Inferior parietal cortex (tissue), 1 donor: Measurements from ENCODE around the gene RABGAP1L.
"Not testable (repeated sequence)": the region's sequence is repeated elsewhere in the genome, so short reads cannot be mapped to it uniquely, and the experiment has no call there.

Experiments
- DNase-seq: peaks from one replicate; pipeline ENCODE4 v3.0.0-alpha.2; 2016; ENCODE audit errors: extremely low spot score

Gene RABGAP1L

DNA sequence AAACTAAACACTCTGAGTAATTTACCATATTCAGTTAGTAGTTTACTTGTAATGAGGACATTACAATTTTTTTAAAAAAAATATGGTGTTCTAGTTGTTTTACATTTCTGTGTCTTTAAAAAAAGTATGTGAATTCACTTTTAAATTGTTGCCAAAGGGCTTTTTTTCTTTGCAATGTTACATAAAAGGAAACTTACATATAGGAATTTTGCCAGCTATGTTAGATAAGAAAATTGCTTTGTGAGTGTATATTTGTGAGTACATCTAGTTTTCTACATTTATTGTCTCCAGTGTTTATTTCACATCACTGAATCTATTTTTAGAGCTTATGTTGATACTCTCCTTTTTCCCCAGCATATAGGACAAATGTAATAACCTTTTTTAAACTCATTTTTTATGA, 495.2 kb downstream of the RABGAP1L start:
- peak; percentile 61 for DNase-seq

DNA sequence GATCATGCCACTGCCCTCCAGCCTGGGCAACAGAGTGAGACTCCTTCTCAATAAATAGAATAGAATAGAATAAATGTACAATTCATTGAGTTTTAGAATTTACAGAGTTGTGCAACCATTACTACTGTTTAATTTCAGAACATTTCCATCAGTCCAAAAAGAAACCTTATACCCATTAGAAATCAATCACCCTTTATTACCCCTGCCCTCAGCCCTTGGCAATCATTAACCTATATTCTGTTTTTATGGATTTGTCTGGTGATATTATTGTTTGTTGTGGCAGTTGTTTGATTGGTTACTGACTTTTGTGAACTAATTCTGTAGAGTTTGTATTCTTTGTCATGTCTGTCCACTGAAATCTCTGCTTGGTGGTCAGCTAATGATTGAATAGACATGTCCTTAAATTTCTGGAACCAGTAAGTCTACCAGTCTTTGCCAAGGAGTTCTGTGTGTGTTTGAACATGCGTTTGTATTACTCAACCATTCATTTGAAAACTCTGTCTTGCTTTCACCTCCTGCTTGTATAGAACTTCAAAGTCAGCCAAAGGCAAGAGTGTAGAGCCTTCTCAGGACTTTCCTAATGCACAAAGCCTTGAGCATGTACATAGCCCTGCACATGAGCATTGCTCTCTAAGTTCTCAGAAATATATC, 497.2 kb downstream of the RABGAP1L start:
- DNase-seq = no peak

DNA sequence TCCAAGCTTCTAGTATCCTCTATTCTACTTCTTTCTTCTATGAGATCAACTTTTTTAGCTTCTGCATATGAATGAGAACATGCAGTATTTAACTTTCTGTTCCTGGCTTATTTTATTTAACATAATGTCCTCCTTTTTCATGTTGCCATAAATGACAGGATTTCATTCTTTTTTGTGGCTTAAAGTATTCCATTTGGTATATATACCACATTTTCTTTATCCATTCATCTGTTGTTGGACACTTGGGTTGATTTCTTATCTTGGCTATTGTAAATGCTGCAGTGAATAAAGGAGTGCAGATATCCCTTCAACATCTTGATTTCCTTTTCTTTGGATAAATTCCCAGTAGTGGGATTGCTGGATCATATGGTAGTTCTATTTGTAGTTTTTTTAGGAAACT, 498.1 kb downstream of the RABGAP1L start:
- no peak for DNase-seq

DNA sequence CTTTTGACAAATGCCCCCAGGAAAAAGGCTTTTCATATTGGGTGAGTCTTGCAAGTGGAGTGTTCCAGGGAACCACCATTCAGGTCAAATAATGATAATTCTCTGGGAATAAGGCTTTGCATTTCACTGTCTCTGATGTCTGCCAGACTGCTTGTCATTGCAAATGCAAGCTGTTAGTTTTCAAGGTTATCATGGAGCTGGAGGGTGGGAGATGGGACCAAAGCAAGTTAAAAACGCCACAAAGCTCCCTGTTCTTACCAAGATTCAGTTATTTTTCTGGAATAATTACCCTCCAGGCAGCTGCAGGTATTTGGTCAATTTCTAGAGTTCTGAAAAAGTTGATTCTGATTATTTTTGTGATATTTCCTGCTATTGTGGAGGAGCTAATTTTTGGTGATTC, 498.6 kb downstream of the RABGAP1L start:
- no peak for DNase-seq

DNA sequence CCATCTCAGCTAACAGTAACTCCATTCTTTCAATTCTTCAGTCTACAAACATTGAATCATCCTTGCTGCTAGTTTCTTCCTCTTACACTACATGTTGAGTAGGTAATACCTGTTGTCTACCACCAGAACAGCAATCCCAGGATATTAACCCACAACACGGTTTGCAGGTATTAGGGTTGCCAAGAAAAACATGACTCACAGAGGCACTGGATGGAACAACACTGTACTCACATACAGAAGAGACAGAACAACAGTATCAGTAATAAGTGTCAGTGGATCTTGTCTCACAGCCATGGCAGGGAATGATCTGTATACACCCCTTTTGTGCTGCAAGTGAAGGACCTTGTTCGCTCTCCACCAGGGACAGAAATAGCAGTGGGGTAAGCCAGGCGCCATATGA, 500.5 kb downstream of the RABGAP1L start:
- DNase-seq = no peak

DNA sequence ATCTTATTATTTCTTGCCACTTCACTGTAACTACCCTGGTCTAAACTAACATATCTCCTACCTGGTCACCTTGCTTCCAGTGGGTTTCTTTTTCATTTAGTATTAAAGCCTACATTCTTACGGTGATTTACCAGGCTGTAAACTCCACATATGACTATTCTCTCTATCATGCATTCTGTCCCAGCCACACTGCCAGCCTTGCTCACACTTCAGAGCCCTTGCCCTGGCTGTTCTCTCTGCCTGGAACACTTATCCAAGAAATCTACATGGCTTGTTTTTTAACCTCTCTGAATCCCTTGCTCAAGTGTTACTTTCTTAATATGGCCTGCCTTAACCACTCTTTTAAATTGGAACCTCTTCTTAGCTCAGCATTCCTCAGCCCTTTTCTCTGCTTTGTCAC, 501.2 kb downstream of the RABGAP1L start:
- no peak for DNase-seq

DNA sequence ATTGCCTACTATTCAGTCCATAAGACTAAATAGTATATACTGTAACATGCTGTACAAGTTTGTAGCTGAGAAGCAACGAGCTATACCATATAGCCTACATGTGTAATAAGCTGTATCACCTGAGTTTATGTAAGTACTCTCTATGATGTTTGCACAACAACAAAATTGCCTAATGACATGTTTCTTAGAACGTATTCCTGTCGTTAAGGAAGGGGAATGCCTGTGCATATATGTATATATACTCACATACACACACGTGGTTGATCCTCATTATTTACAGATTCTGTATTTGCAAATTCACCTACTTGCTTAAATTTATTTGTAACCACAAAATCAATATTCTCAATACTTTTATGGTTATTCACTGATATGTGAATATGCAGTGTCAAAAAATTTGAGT, 504.0 kb downstream of the RABGAP1L start:
- DNase-seq = no peak

DNA sequence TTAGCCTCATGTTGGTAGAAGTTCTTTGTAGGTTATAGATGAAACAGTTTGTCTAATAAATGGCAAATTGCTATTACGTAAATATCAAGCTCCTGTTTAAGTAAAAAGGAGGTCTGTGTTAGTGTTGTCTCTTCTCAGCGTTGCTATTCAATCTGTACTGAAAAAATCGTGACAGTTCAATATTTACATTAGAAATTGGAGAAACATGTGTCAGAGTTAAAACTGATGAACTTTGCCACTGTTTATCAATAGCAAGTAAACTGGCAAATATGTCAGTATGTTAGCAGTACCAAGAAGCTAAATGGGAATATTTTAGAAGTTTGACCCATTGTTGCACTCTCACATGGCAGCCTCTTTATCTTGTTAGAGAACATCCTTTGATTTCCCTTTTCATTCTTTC, 506.9 kb downstream of the RABGAP1L start:
- DNase-seq = no peak

DNA sequence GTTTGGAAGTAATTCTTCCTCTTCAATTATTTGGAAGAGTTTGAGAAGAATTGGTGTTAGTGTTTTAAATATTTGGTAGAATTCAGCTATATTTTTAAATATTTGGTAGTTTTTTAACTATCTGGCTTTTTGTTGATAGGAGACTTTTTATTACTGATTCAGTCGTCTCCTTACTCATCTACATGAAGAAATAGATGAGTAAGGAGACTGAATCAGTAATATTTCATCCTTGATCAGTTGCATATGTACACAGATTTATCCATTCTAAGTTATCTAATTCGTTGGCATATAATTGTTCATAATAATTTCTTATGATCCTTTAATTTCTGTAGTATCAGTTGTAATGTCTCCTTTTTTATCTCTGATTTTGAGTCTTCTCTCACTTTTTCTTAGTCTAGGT, 512.5 kb downstream of the RABGAP1L start:
- DNase-seq = no peak

DNA sequence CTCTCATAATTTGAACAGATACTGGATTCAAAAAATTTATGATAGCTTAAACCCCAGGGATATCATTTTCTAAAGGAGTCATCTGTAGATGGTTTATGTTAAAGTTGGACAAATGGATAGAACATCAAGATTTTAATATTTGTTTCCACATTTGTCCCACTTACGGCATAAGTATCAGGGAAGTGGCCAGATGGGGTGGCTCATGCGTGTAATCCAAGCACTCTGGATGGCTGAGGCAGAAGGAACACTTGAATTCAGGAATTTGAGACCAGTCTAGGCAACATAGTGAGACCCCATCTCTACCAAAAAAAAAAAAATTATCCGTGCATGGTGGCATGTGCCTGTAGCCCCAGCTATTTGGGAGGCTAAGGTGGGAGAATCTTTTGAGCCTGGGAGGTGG, 517.5 kb downstream of the RABGAP1L start:
- DNase-seq = no peak

DNA sequence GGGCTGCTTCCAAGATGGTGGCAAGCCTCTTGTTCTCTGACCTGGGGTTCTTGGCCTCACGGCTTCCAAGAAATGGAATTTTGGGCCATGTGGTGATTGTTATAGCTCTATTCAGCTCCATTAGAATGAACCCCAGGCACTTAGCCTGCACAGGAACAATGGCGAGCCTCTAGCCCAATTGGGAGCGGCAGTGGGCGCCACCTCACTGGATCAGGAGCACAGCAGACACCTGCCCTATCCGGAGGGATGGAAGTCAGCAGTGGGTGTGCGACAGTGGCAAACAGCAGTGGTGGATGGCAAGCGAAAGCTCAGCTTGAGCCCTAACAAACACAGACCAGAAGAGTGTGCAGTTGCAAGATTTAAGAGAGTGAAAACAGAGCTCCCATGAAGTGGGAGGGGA, 519.3 kb downstream of the RABGAP1L start:
- no peak for DNase-seq

DNA sequence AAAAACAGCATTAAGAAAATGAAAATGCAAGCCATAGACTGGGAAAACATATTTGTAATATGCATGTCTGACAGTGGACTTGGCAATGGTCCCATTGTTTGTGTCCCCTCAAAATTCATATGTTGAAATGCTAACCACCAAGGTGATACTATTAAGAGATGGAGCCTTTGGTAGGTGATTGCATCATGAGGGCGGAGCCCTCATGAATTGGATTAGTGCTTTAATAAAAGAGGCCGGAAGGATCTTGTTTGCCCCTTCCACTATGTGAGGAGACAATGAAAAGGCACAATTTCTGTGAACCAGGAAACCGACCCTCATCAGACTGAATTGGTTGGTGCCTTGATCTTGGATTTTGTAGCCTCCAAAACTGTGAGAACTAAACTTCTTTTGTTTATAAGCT, 520.8 kb downstream of the RABGAP1L start:
- DNase-seq = no peak

DNA sequence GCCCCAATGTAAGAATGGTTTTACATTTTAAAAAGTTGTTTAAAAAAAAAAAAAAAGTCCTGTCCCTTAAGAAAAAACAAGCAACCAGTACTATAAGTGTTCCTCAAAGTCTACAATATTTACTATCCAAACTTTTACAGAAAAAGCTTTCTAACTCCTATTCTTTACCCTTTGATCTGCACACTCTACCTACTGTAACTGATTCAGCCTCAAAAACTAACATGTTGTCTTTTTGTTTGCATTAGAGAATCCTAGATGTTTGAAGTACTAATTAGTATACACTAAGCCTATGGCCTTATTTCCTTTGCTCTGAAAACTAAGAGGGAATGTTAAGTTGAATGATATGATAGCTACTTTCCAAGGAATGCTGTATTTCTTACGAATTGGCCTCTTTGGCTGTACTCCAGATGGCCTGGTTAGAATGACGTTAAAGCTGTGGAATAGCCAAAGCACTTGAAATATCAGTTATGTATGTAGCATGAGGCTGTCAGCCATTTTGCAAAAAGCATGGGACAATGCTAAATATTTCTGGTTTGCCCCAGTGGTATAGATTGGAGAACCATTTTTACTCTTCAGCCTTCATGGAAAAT, 523.2 kb downstream of the RABGAP1L start:
- no peak for DNase-seq

DNA sequence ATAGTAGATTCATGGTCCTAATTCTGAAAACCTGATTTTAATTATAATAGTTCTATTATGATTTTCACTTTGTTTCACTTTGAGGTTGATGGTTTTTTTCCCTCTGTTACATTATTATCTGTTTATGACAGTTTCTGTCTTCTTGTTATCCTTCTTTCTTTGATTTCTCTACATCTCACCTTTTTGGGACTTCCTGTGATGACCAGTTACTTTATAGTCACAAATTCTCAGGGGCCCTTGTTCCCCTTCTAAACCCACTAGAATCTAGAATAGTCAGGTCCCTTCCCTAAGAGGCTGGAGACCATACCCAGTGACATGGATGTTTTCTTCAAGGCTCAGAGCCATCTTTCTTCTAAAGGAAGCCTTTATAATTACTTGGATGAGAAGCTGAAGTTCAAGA, 526.9 kb downstream of the RABGAP1L start:
- DNase-seq = no peak

DNA sequence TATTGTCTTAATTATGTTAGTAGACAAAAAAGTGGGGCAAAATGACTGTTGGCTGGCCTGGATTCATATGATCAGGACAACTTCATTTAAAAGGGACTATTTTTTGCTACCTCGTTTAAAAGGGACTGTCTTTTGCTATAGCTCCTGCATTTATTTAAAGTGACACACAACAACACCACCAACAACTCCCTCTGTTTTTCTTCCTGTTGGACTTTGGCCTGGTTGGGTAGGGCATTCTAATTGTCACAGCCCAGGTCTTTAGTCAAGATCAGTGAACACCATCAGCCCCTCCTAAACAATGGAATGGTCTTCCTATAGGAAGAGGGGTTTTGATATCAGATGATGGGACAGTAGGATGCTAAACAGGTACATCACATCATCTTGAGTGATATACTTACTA, 530.2 kb downstream of the RABGAP1L start:
- DNase-seq = no peak

DNA sequence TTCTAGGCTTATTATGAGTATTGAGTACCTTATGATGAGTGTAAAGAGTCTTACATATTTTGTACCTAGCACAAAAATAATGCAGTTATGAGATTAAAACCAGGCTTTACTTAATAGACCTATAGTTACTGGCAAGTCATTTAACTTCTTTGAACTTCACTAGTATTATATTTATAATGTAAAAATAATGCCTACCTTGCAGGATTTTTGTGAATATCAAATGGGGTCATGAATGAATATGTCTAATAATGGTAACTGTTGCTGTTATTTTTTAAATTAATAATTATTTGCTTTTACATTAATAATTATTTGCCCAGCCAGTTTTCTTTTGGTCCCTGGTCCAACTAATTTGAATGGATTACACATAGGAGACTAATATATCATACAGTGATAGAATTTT, 530.9 kb downstream of the RABGAP1L start:
- DNase-seq = no peak

DNA sequence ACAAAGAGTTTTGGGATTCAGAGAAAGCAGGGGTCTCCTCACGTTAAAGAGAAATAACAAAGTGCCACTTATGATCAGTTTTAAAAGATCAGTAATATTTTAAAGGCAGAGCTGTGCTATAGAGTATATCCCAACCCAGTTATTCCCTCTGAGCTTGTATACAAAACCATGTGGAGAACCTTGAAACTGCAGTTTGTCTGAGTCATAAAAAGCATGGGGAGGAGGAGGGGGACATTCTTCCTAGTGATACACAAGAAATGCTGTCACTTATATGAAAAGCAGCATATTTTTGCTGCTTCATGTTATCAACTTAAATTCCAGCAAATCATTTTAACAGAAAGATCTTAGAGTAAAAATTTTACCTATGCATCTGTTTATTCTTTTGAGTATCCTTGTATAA, 533.0 kb downstream of the RABGAP1L start:
- no peak for DNase-seq

DNA sequence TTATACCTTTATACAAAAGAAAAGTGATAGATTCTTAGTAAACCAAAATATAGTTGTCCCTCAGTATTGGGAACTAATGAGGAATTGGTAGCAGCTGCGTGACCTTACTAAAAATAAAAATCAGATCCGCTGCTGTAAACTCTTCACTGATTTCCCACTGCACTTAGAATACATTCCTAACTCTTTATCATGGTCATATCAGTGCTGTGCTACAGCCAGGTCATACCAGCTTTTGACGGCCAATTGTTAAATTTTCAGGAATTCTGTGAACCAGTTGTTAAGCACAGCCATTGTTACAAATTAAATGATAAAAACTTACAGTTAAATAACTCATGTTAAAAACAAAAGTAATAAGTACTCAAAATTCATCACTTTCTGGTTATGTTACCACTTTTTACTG, 533.8 kb downstream of the RABGAP1L start:
- DNase-seq = no peak

DNA sequence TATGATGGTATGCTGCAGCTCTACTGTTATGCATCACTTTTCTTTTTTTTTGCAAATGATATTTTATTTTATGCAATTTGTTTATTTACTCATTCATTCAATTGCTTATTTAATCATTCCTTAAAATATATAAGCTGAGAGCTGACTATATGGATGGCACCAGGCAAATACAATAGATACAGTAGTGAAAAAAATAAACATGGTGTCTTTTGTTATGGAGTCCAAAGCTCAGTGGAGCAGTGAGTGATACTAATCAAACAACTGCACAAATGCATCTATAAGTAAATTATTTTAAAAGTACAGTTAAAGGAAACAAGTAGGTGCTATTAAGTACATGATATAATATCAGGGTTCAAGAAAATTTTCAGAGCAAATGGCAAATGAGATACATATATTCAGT, 534.2 kb downstream of the RABGAP1L start:
- not testable (repeated sequence) for DNase-seq

DNA sequence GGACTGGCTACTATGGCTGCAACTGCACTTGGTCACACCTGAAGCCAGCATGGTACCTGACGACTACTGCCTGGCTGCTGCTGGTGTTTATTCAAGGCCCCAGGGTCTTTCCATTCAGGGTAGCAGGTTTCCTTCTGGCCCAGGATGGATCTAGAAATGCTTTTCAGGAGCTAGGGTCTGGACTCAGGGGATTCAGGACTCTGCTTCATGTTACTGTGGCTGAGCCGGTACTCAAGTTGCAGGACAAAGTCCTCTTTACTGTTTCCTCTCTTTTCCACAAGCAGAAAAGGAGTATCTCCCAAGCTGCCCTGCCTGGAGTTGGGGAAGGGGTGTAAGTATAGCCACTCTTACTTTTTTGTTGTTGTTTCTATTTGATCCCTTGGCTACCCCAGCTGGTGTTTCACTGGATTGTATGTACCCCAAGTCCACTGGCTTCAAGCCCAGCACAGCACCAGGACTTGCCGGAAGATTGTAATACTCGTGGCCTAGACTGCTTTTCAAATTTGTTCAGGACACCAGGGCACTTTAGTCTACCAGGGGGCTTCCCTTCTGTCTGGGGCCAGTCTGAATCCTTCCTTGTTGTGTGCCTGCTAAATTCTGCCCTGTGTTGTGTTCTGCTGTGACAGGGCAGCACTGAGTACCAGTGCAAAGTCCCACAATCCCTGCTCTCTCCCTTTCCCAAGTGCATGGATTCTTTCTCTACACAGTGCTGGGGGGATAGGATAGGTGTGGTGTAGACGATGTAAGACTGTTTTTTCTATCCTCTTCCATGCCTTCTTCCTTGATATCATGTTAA, 536.9 kb downstream of the RABGAP1L start:
- no peak for DNase-seq

DNA sequence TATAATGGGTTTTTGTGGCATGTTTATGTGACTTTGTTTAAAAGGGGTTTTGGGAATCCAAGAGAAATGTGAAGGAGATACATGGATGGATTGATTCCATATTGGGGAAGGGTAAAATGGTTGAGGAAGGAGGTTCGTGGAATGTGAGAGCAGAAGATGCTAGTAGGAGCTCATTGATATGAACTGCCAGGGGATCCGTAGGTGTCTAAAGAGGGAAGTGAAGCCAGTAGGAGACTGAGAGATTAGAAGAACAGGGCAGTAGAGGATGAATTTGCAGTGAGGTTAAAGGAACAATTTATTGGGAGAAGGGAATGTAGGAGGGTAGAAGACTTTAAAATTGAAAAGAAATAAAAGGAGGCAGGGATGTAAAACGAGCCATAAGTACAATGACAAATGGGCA, 541.0 kb downstream of the RABGAP1L start:
- DNase-seq = no peak

DNA sequence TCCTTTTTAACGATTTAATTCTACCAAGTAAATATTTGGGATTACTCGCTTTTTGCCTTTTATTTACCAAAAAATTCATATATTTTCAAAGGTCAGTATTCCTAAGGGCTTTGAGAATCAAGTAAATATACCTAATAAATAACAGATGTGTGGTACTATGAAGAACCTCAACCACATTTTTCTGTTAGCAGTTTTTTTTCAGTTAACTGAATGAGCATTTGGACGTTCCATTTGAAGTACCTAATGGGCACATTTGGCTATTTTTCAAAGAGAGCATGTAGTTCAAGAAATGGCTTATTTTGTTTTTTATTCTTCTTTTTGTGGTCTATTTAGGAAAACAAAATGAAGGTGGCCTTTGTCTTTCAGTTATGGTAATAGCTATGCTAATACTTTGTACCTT, 541.5 kb downstream of the RABGAP1L start:
- no peak for DNase-seq

DNA sequence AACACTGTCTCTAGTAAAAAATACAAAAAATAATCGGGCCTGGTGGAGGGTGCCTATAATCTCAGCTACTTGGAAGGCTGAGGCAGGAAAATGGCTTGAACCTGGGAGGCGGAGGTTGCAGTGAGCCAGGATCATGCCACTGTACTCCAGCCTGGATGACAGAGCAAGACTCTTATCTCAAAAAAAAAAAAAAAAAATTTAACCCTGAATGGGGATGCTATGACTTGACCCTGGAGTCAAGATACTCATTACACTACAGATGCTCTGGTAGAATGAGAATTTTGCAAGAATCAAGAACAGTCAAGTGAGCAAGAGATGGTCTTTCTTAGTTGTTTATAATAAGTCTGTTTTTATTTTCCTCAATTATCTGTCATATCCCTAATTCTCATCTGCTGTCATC, 542.2 kb downstream of the RABGAP1L start:
- no peak for DNase-seq
